ENCODE results near the gene MSL3B.

DNA sequence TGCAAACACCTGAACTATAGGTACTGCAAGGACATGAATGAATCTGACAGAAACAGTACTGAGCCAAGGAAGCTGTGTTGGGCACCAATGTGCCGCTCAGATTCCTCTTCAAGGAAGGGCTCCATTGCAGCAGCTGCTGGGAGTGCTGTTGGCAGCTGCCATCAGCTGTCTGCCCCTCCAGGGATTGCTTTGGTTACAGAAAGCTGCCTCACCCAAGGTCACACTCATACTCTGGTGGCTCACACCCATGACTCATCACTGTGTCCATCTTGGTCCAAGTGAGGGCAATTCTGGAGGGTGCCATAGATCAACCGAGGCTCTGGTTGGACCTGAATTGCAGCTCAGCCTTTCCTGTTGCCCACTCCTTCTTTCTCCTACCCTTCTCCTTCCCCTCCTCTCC is 24.6 kb upstream of the MSL3B start:
- TF ChIP-seq, protein P1, sequence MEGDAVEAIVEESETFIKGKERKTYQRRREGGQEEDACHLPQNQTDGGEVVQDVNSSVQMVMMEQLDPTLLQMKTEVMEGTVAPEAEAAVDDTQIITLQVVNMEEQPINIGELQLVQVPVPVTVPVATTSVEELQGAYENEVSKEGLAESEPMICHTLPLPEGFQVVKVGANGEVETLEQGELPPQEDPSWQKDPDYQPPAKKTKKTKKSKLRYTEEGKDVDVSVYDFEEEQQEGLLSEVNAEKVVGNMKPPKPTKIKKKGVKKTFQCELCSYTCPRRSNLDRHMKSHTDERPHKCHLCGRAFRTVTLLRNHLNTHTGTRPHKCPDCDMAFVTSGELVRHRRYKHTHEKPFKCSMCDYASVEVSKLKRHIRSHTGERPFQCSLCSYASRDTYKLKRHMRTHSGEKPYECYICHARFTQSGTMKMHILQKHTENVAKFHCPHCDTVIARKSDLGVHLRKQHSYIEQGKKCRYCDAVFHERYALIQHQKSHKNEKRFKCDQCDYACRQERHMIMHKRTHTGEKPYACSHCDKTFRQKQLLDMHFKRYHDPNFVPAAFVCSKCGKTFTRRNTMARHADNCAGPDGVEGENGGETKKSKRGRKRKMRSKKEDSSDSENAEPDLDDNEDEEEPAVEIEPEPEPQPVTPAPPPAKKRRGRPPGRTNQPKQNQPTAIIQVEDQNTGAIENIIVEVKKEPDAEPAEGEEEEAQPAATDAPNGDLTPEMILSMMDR (IDR thresholded peaks at IDR 0.05): no peak
- no peak for TF ChIP-seq POLR2A (IDR thresholded peaks at IDR 0.05)

Data from Peyer's patch (tissue), 4 donors.